Epithelial cell of alveolus of lung (primary cell): ENCODE measurements around the gene MSTN. TPM values are rescaled to one million over a fixed set of nuclear protein-coding genes. Genes with fewer than 3 reads are reported as not detected.

ENCODE experiments used
- total RNA-seq: library from RNA; depleted of rRNA; stranded (reverse); fragments of >200 nt; gene quantifications from 2 replicates; pipeline ENCODE4 v1.2.1, GENCODE V29; 2015

Gene MSTN
- total RNA-seq, result not detected in 2 replicates

DNA sequence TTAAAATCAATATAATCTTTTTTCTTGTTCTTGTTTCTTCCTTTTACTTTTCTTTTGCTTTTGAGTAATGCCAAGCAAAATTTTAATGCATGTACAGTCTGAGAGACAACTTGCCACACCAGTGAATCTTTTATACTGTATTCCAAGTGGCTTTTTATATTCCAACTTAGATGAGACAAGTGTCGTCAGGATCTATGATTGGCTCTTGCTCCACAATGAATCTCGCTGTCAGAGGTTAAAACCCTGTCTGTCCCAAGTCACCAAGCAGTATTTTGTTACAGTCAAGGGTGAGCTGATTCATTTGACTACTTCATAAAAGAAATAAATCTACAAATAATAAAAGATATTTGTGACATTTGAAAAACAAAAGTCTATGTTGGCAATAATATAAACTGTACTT is at the start of gene MSTN:
TSS of gene MSTN (minus strand) at position 129 of the 400 bp plus-strand sequence. CDS start 133 bp downstream, outside the sequence.

